ENCODE results near the gene NINJ1. TPM values are rescaled to one million over a fixed set of nuclear protein-coding genes. Genes with fewer than 3 reads are reported as not detected.

NINJ1 gene
- polyA plus RNA-seq, 1 experiment, result 53.9 TPM

- no peaks in the 10 kb centered on the region for H3K36me3 ChIP-seq (ENCODE audit: control insufficient read depth, insufficient read depth, low read length)
- TF ChIP-seq CTCF (IDR thresholded peaks at IDR 0.05; ENCODE audit: insufficient read depth, low read depth, low read length), result no peak
- DNase-seq (ENCODE audit: low read depth), result no peak
- CTCF ChIA-PET, result no interaction called here
- no peak overlapping the region for H3K4me3 ChIP-seq (ENCODE audit: low read depth, low read length)
- POLR2A ChIA-PET, result no interaction called here
- H3K27me3 ChIP-seq (ENCODE audit: control insufficient read depth, insufficient read depth, low read length), result no peaks in the 10 kb centered on the region
Observed at GRCh38 chr9:93082841-93083411, 51.1 kb downstream of the NINJ1 start.

- POLR2A ChIA-PET, result no interaction called here
- Histone ChIP-seq H3K27me3 (ENCODE audit: control insufficient read depth, insufficient read depth, low read length) (no peaks in the 10 kb centered on the region), H3K36me3 (ENCODE audit: control insufficient read depth, insufficient read depth, low read length) (no peaks in the 10 kb centered on the region), H3K4me3 (ENCODE audit: low read depth, low read length) (no peak overlapping the region)
- TF ChIP-seq CTCF (IDR thresholded peaks at IDR 0.05; ENCODE audit: insufficient read depth, low read depth, low read length), result no peak
- CTCF ChIA-PET, result no interaction called here
- DNase-seq (ENCODE audit: low read depth), result no peak
Observed at GRCh38 chr9:93081931-93082330, 52.1 kb downstream of the NINJ1 start.

GRCh38 chr9:93081081-93081529 is 52.9 kb downstream of the NINJ1 start:
- no peaks in the 10 kb centered on the region for H3K36me3 ChIP-seq (ENCODE audit: control insufficient read depth, insufficient read depth, low read length)
- TF ChIP-seq CTCF (IDR thresholded peaks at IDR 0.05; ENCODE audit: insufficient read depth, low read depth, low read length), result no peak
- no peaks in the 10 kb centered on the region for H3K27me3 ChIP-seq (ENCODE audit: control insufficient read depth, insufficient read depth, low read length)
- POLR2A ChIA-PET, result no interaction called here
- CTCF ChIA-PET, result no interaction called here
- DNase-seq (ENCODE audit: low read depth), result no peak
- H3K4me3 ChIP-seq (ENCODE audit: low read depth, low read length), result no peak overlapping the region

GRCh38 chr9:93080406-93080805 is 53.6 kb downstream of the NINJ1 start:
- Histone ChIP-seq H3K27me3 (ENCODE audit: control insufficient read depth, insufficient read depth, low read length) (no peaks in the 10 kb centered on the region), H3K36me3 (ENCODE audit: control insufficient read depth, insufficient read depth, low read length) (no peaks in the 10 kb centered on the region), H3K4me3 (ENCODE audit: low read depth, low read length) (no peak overlapping the region)
- no peak for TF ChIP-seq CTCF (IDR thresholded peaks at IDR 0.05; ENCODE audit: insufficient read depth, low read depth, low read length)
- POLR2A ChIA-PET, result no interaction called here
- CTCF ChIA-PET, result no interaction called here
- no peak for DNase-seq (ENCODE audit: low read depth)

- ChIA-PET CTCF (interaction anchor here (1.0 kb wide), 1 partner anchor 75 kb away, joined by 3 read pairs; no protein-coding TSS in a partner anchor), POLR2A (no interaction called here)
- Histone ChIP-seq H3K36me3 (ENCODE audit: control insufficient read depth, insufficient read depth, low read length) (no peaks in the 10 kb centered on the region), H3K27me3 (ENCODE audit: control insufficient read depth, insufficient read depth, low read length) (no peaks in the 10 kb centered on the region), H3K4me3 (ENCODE audit: low read depth, low read length) (no peak overlapping the region)
- TF ChIP-seq CTCF (IDR thresholded peaks at IDR 0.05; ENCODE audit: insufficient read depth, low read depth, low read length), result no peak
- DNase-seq (ENCODE audit: low read depth), result no peak
Observed at GRCh38 chr9:93079371-93079770, 54.7 kb downstream of the NINJ1 start.
